Activated CD4-positive, alpha-beta T cell treated with anti-CD3 and anti-CD28 coated beads for 36 hours (primary cell): Measurements from ENCODE around the gene WDR88. TPM values are rescaled to one million over a fixed set of nuclear protein-coding genes. Genes with fewer than 3 reads are reported as not detected.

Experiments
- ATAC-seq: fragments of 200-7000 bp; cut with Tn5 transposase; one replicate; pipeline ENCODE4 v1.10.0; 2021; ENCODE audit warnings: mild to moderate bottlenecking, moderate library complexity
- CTCF ChIA-PET: fragments of 350-600 bp; sonication (Branson Sonifier 250); formaldehyde crosslinking; loops from one replicate; lab custom pipeline; 2021; ENCODE audit warnings: antibody characterized with exemption; lab: Charles Lee
- POLR2A ChIA-PET: fragments of 350-600 bp; sonication (Branson Sonifier 250); formaldehyde crosslinking; loops from one replicate; lab custom pipeline; 2021; ENCODE audit warnings: antibody characterized with exemption, inconsistent platforms; lab: Charles Lee
- DNase-seq: peaks from one replicate; pipeline ENCODE4 v3.0.0-alpha.2; 2020
- H3K27ac Mint-ChIP-seq: one replicate; pipeline ENCODE4 v1.8.0; 2021; ENCODE audit warnings: mixed read lengths
- H3K27me3 Mint-ChIP-seq: one replicate; pipeline ENCODE4 v1.8.0; 2021; ENCODE audit warnings: mixed read lengths
- H3K36me3 Mint-ChIP-seq: one replicate; pipeline ENCODE4 v1.8.0; 2021; ENCODE audit warnings: low read depth, mixed read lengths
- H3K4me1 Mint-ChIP-seq: one replicate; pipeline ENCODE4 v1.8.0; 2021; ENCODE audit warnings: mixed read lengths
- H3K4me3 Mint-ChIP-seq: one replicate; pipeline ENCODE4 v1.8.0; 2021; ENCODE audit warnings: mild to moderate bottlenecking, moderate library complexity, mixed read lengths
- H3K9me3 Mint-ChIP-seq: one replicate; pipeline ENCODE4 v1.8.0; 2021; ENCODE audit warnings: low read depth, mixed read lengths
- intact Hi-C, 2 experiments: fragments of 100-400 bp; cut with DNase I in 1 of 2; cut with micrococcal nuclease in 1 of 2; formaldehyde crosslinking; loops; one replicate each; pipeline versions ENCODE4 v1.14.2 to v1.15.1; 2022 to 2024; cut with DNase I, micrococcal nuclease
- total RNA-seq, 2 experiments: library from RNA; stranded (reverse); gene quantifications; one replicate each; pipeline ENCODE4 v1.2.3, GENCODE V29; 2021

WDR88 gene, protein sequence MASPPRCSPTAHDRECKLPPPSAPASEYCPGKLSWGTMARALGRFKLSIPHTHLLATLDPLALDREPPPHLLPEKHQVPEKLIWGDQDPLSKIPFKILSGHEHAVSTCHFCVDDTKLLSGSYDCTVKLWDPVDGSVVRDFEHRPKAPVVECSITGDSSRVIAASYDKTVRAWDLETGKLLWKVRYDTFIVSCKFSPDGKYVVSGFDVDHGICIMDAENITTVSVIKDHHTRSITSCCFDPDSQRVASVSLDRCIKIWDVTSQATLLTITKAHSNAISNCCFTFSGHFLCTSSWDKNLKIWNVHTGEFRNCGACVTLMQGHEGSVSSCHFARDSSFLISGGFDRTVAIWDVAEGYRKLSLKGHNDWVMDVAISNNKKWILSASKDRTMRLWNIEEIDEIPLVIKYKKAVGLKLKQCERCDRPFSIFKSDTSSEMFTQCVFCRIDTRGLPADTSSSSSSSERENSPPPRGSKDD
- total RNA-seq: under 1 TPM in 1 of 2 experiments, not detected in 1; 0.21 TPM

DNA sequence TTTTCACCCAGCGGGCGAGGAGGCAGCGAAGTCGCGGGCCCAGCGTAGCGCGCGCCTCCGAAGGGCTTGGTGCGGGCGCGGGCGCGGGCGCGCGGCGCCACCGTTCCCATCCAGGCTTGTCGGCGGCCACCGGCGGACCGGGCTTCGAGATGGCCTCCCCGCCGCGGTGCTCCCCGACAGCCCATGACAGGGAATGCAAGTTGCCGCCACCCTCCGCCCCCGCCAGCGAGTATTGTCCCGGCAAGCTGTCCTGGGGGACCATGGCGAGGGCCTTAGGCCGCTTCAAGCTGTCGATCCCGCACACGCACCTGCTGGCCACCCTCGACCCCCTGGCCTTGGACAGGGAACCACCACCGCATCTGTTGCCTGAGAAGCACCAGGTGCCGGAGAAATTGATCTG is at the start of gene WDR88:
Gene WDR88 (plus strand): TSS at position 94 of the 400 bp plus-strand sequence. CDS start 56 bp downstream, at position 150.
- ChIA-PET POLR2A (no interaction called here), CTCF (interaction anchor here (0.6 kb wide), 1 partner anchor 17 kb away, joined by 4 read pairs; no protein-coding TSS in a partner anchor)
- Mint-ChIP-seq H3K27me3 (no peaks in the 10 kb centered on the region), H3K4me1 (peaks cover 11% of the 10 kb centered on the region), H3K36me3 (peaks cover 9% of the 10 kb centered on the region), H3K9me3 (no peaks in the 10 kb centered on the region), H3K27ac (no peak within 1 kb of the TSS), H3K4me3 (no peak within 1 kb of the TSS)
- intact Hi-C loops: no loop called here
- DNase-seq (no peak), ATAC-seq (no peak)

DNA sequence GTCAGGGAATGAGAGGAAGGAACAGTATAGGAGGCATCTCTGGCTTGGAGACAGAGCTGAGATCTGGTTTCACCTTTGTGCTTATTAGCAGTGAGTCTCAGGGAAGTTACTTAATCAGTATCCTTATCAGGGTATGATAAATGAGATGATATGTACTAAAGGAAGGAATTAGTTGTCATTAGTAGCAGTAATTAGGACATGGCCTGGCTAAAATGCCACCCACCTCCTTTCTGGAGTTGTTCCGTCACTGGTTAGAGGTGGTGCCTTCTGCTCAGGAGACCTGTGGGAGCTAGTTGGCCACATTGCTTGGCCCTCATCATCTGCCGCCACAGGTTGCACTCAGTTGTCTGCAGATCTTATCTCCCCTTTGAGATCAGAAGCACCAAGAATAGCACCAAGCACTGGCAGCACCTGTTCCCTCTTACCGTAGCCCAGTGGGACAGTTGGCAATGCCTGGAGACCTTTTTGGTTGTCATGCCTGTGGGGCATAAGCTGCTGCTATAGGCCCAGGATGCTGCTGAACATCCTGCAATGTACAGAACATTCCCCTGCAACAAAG is 46.3 kb upstream of the WDR88 start:
- POLR2A ChIA-PET: interaction anchor here (0.6 kb wide), 1 partner anchor 9 kb away, joined by 5 read pairs; no protein-coding TSS in a partner anchor
- Mint-ChIP-seq H3K4me1 (peaks cover 16% of the 10 kb centered on the region), H3K27ac (no peak overlapping the region), H3K9me3 (no peaks in the 10 kb centered on the region), H3K36me3 (peaks cover 17% of the 10 kb centered on the region), H3K4me3 (no peak overlapping the region), H3K27me3 (no peaks in the 10 kb centered on the region)
- DNase-seq (no peak), ATAC-seq (no peak)
- CTCF ChIA-PET: interaction anchor here (1.4 kb wide), 1 partner anchor 110 kb away, joined by 3 read pairs; no protein-coding TSS in a partner anchor
- intact Hi-C loops: no loop called here

DNA sequence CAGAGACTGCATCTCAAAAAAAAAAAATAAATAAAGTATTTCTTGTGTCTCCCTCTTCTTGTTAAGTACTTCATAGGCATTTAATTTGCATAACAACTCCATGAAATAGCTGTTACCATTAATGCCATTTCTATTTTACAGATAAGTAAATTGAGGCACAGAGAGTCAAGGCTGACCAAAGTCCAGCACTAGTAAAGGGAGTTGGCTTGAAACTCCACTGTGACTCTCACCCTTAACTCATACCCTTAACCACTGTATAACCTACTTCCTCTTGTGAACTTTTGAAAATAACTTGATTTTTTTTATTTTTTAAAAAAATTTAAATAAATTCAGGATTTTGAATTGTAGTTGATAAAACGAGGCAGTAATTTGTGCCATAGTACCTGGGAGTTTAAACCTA is 45.0 kb upstream of the WDR88 start:
- intact Hi-C loops: no loop called here
- H3K9me3 Mint-ChIP-seq: no peaks in the 10 kb centered on the region
- CTCF ChIA-PET: interaction anchor here (1.4 kb wide), 1 partner anchor 111 kb away, joined by 3 read pairs; no protein-coding TSS in a partner anchor
- DNase-seq: no peak
- no peak for ATAC-seq
- no peak overlapping the region for H3K27ac Mint-ChIP-seq
- H3K36me3 Mint-ChIP-seq: peaks cover 27% of the 10 kb centered on the region
- POLR2A ChIA-PET: no interaction called here
- peaks cover 6% of the 10 kb centered on the region for H3K4me1 Mint-ChIP-seq
- H3K4me3 Mint-ChIP-seq: no peak overlapping the region
- H3K27me3 Mint-ChIP-seq: no peaks in the 10 kb centered on the region

DNA sequence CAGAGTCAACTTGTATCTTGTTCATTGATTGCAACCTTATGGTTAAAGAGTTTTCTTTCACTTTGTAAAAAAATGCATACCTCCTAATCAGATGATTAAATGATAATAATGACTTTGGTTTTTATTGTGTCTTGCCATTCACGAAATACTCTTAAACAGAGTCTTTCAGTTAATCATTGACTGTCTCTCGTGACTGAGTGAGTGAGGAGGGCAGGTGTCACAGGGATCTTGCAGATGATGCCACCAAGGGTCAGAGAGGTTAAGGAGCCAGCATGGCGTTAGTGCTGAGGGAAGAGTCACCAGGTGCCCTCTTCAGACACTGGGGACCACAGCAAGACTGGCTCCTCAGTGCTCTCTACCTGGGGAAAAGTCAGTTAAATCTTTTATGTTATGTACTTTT is 42.9 kb upstream of the WDR88 start:
- ChIA-PET CTCF (no interaction called here), POLR2A (no interaction called here)
- no peak for ATAC-seq
- H3K9me3 Mint-ChIP-seq: no peaks in the 10 kb centered on the region
- H3K27ac Mint-ChIP-seq: no peak overlapping the region
- DNase-seq: no peak
- peaks cover 36% of the 10 kb centered on the region for H3K36me3 Mint-ChIP-seq
- H3K4me1 Mint-ChIP-seq: no peaks in the 10 kb centered on the region
- no peak overlapping the region for H3K4me3 Mint-ChIP-seq
- intact Hi-C loops: no loop called here
- no peaks in the 10 kb centered on the region for H3K27me3 Mint-ChIP-seq

DNA sequence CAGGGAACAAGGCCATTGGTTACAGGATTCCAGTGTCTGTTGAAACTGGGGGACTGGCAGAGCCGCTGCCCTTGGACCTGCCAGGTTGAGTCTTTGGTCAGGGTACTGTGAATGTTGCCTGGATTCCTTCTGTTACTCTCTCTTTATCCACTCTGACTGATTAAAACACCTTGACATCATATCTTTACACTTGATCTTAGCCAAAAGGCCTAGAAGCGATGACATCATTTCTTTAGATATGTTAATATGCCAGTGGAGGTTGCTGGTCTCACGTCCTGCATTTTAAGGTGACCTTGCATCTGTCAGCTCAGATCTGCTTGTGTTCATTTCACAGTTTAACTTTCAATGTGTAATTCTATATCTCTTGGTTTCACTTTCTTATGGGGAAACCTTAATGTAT is 41.7 kb upstream of the WDR88 start:
- H3K27ac Mint-ChIP-seq: no peak overlapping the region
- no peak overlapping the region for H3K4me3 Mint-ChIP-seq
- no peaks in the 10 kb centered on the region for H3K27me3 Mint-ChIP-seq
- no peaks in the 10 kb centered on the region for H3K9me3 Mint-ChIP-seq
- ChIA-PET CTCF (interaction anchor here (0.7 kb wide), 1 partner anchor 43 kb away, joined by 3 read pairs; no protein-coding TSS in a partner anchor), POLR2A (no interaction called here)
- DNase-seq (no peak), ATAC-seq (no peak)
- peaks cover 43% of the 10 kb centered on the region for H3K36me3 Mint-ChIP-seq
- intact Hi-C loops: no loop called here
- no peaks in the 10 kb centered on the region for H3K4me1 Mint-ChIP-seq

DNA sequence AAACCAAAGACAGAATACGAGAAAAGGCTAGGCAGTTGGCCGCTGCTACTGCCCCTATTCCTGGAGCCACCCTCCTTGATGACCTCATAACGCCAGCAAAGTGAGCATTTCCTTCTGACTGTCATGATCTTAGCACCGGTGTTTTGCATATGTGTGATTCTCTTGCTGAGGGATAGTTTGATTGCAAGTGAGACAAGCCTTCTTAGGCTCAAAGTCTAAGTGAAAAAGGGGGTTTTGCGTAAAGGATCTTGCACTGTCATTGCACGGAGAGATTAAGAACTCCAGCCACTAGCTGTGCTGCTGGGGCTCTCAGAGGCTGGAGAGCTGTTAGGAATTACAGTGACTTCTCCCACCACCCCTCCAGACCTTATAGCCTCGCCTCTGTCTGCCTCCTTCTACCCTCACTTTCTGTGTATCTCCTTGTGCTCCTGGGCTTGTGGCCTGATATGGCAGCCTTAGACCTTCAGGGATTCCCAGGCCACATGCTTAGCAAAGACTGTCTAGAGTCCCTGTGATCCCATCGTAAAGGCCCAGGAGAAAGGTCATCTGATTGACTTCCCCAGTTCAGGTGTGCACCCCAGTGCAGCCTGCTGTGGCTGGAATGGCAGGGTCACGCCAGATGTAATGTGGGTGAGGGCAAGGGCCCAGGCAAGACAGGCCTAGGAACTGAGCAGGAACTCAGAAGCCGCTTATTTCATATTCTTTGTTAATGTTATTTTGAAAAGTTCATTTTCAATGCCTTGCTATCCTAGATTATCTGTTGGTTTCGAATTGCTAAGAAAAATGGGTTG is 38.3 kb upstream of the WDR88 start:
- no peak overlapping the region for H3K27ac Mint-ChIP-seq
- ChIA-PET CTCF (no interaction called here), POLR2A (no interaction called here)
- no peak for ATAC-seq
- no peaks in the 10 kb centered on the region for H3K4me1 Mint-ChIP-seq
- intact Hi-C loops: no loop called here
- H3K4me3 Mint-ChIP-seq: no peak overlapping the region
- H3K9me3 Mint-ChIP-seq: no peaks in the 10 kb centered on the region
- H3K27me3 Mint-ChIP-seq: no peaks in the 10 kb centered on the region
- DNase-seq: no peak
- H3K36me3 Mint-ChIP-seq: peaks cover 62% of the 10 kb centered on the region

DNA sequence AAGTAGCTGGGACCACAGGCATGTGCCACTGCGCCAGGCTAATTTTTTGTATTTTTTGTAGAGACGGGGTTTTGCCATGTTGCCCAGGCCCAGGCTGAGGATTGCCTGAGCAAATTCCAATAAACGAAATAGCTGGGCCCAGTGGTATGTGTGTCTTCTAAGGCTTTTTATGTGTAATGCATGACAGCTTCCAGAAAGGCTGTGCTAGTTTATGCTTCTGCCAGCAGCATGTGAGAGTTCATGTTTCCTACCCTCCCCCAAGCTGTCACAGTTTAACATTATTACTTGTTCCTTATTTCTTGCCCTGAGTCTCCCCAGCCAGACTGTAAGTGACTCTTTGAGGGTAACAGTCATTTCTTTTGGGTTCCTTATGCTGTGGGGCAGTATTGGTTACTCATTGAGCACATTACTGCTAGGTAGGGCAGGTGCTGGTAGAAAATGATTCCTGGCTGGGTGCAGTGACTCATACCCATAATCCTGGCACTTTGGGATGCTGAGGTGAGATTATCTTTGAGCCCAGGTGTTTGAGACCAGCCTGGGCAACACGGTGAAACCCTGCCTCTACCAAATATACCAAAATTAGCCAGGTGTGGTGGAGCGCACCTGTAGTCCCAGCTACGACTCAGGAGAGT is 37.4 kb upstream of the WDR88 start:
- intact Hi-C loops: no loop called here
- no peaks in the 10 kb centered on the region for H3K27me3 Mint-ChIP-seq
- H3K36me3 Mint-ChIP-seq: peaks cover 59% of the 10 kb centered on the region
- no peaks in the 10 kb centered on the region for H3K4me1 Mint-ChIP-seq
- H3K9me3 Mint-ChIP-seq: no peaks in the 10 kb centered on the region
- no peak overlapping the region for H3K4me3 Mint-ChIP-seq
- CTCF ChIA-PET: interaction anchor here (0.9 kb wide), 1 partner anchor 32 kb away, joined by 3 read pairs; no protein-coding TSS in a partner anchor
- no peak overlapping the region for H3K27ac Mint-ChIP-seq
- DNase-seq (no peak), ATAC-seq (peak; percentile 19)
- POLR2A ChIA-PET: interaction anchor here (1.2 kb wide), 1 partner anchor 9 kb away, joined by 5 read pairs; no protein-coding TSS in a partner anchor

DNA sequence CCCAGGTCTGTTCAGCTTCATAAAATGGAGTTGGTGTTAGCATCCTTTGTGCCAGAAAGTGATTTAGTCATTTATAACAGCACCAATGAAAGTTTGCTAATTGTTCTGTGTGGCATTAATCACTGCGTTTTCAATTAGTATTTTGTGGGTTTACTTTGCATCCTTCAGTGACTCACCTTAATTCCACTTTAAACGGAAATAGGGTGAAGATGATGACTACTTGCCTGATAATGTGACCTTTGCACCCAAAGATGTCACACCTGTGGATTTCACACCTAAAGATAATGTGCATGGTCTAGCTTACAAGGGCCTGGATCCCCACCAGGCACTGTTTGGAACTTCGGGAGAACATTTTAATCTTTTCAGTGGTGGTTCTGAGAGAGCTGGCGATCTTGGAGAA is 35.9 kb upstream of the WDR88 start:
- DNase-seq: no peak
- ATAC-seq: peak; percentile 9
- peaks cover 53% of the 10 kb centered on the region for H3K36me3 Mint-ChIP-seq
- no peaks in the 10 kb centered on the region for H3K4me1 Mint-ChIP-seq
- intact Hi-C loops: no loop called here
- ChIA-PET POLR2A (interaction anchor here (0.6 kb wide), 1 partner anchor 31 kb away, joined by 3 read pairs; no protein-coding TSS in a partner anchor), CTCF (interaction anchor here (1.0 kb wide), 1 partner anchor 32 kb away, joined by 3 read pairs; no protein-coding TSS in a partner anchor)
- H3K27me3 Mint-ChIP-seq: no peaks in the 10 kb centered on the region
- H3K27ac Mint-ChIP-seq: peak overlapping the region; percentile 20
- H3K4me3 Mint-ChIP-seq: no peak overlapping the region
- no peaks in the 10 kb centered on the region for H3K9me3 Mint-ChIP-seq

DNA sequence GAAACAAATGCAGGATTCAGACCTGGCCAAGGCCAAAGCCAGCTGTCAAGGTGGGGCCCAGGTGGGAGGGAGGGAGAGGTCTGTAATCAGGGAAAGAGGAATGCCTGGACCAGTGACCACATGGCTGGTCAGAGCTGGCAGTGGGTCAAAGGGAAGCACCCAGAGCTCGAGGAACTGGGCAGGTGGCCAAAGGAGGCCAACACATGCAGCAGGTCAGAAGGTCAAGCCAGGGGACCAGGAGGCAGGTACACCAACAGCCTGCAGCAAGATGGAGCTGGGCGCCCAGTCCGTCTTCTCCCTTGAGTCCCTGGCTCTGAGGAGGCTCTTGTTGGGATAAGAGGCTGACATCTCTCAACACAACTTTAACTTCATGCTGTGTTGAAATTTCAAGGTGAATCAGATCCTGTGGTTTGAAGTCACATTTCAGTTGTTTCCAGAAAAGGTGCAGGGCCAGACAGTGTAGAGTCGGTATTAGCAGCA is 33.8 kb upstream of the WDR88 start:
- Mint-ChIP-seq H3K9me3 (no peaks in the 10 kb centered on the region), H3K27me3 (no peaks in the 10 kb centered on the region), H3K27ac (no peak overlapping the region), H3K4me1 (no peaks in the 10 kb centered on the region), H3K4me3 (no peak overlapping the region), H3K36me3 (peaks cover 55% of the 10 kb centered on the region)
- ChIA-PET CTCF (interaction anchor here (0.6 kb wide), 1 partner anchor 29 kb away, joined by 3 read pairs; no protein-coding TSS in a partner anchor), POLR2A (no interaction called here)
- no peak for ATAC-seq
- intact Hi-C loops: no loop called here
- DNase-seq: no peak

DNA sequence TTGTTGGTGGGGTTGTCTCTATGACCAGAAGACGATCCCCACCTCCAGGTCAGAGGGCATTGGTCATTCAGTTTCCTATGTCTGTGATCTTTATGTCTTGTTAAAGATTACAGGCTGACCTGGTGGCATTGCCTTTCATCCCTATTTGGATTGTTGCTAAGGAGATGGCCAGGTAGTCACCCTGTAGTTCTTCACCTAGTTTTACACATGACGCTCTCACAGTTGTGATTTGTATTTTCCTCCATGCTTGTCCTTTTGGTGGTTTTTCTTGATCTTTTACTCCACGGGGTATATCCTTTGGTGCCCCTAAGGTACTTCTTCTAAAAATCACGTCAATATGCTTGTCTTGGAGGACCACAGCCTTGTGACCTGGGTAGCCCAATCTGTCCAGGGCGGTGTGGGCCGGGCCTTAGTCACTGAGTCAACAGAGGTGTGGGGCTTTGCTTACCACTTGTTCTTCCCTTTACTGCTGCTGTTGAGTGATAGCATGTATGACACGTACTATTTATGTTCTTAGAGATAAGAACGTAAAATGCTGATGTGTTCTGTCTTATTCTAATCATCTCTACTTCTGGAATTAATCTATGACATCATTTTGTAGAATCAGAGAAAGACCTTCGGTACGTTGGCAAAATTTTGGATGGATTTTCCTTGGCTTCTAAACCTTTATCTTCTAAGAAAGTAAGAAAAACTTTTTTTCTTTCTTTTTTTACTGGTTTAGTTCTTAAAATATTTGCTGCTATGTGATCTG is 30.8 kb upstream of the WDR88 start:
- Mint-ChIP-seq H3K27me3 (no peaks in the 10 kb centered on the region), H3K36me3 (peaks cover 42% of the 10 kb centered on the region), H3K4me3 (no peak overlapping the region), H3K27ac (no peak overlapping the region), H3K4me1 (no peaks in the 10 kb centered on the region), H3K9me3 (no peaks in the 10 kb centered on the region)
- DNase-seq (no peak), ATAC-seq (no peak)
- intact Hi-C loops: no loop called here
- POLR2A ChIA-PET: no interaction called here
- CTCF ChIA-PET: interaction anchor here (1.0 kb wide), 1 partner anchor 76 kb away, joined by 3 read pairs; no protein-coding TSS in a partner anchor
